ENCODE measurements around the gene SLC7A1. TPM values are rescaled to one million over a fixed set of nuclear protein-coding genes. Genes with fewer than 3 reads are reported as not detected.

The SLC7A1 gene
- total and polyA plus RNA-seq, 7 donors: 2.4 to 25.6 (median 15.0) TPM

GRCh38 chr13:29582171-29582570 lies 13.3 kb downstream of the SLC7A1 start:
- 21 to 67% methylated on average over 10 of the region's 10 CpGs for WGBS, 2 donors
- no peak for DNase-seq
- intact Hi-C loops (cut with DNase I): no loop called here
- H3K9me3 ChIP-seq: no peaks in the 10 kb centered on the region
- no peak overlapping the region for H3K4me3 ChIP-seq
- TF ChIP-seq POLR2AphosphoS5 (IDR thresholded peaks at IDR 0.05): no peak
- no peak for TF ChIP-seq CTCF (IDR thresholded peaks at IDR 0.05)
- TF ChIP-seq EP300 (IDR thresholded peaks at IDR 0.05): no peak
- no peak for TF ChIP-seq POLR2A (IDR thresholded peaks at IDR 0.05)
- H3K27ac ChIP-seq: peak overlapping the region in 1 of 4 donors; percentile 19
- no peaks in the 10 kb centered on the region for H3K36me3 ChIP-seq
- H3K27me3 ChIP-seq: no peaks in the 10 kb centered on the region
- peaks cover 0 to 59% (median 47%) of the 10 kb centered on the region in 4 donors for H3K4me1 ChIP-seq

GRCh38 chr13:29581666-29582065 lies 13.8 kb downstream of the SLC7A1 start:
- 47 to 82% methylated on average over 7 of the region's 7 CpGs for WGBS, 2 donors
- peaks cover 0 to 64% (median 49%) of the 10 kb centered on the region in 4 donors for H3K4me1 ChIP-seq
- TF ChIP-seq CTCF (IDR thresholded peaks at IDR 0.05): no peak
- TF ChIP-seq POLR2AphosphoS5 (IDR thresholded peaks at IDR 0.05): no peak
- TF ChIP-seq POLR2A (IDR thresholded peaks at IDR 0.05): no peak
- TF ChIP-seq EP300 (IDR thresholded peaks at IDR 0.05): no peak
- no peaks in the 10 kb centered on the region for H3K27me3 ChIP-seq
- no peaks in the 10 kb centered on the region for H3K36me3 ChIP-seq
- H3K27ac ChIP-seq: peak overlapping the region in 2 of 4 donors; percentile 21 to 68
- H3K9me3 ChIP-seq: no peaks in the 10 kb centered on the region
- intact Hi-C loops (cut with DNase I): no loop called here
- no peak overlapping the region for H3K4me3 ChIP-seq
- DNase-seq: no peak

- Histone ChIP-seq H3K9me3 (no peaks in the 10 kb centered on the region), H3K27ac (peak overlapping the region in 2 of 4 donors; percentile 53 to 68), H3K4me1 (peaks cover 0 to 78% (median 55%) of the 10 kb centered on the region in 4 donors), H3K27me3 (no peaks in the 10 kb centered on the region), H3K36me3 (no peaks in the 10 kb centered on the region), H3K4me3 (no peak overlapping the region)
- no peak for DNase-seq
- intact Hi-C loops (cut with DNase I): no loop called here
- no peak for TF ChIP-seq POLR2A (IDR thresholded peaks at IDR 0.05)
- TF ChIP-seq CTCF (IDR thresholded peaks at IDR 0.05): no peak
- TF ChIP-seq EP300 (IDR thresholded peaks at IDR 0.05): no peak
- no peak for TF ChIP-seq POLR2AphosphoS5 (IDR thresholded peaks at IDR 0.05)
- 96% methylated on average over 8 of the region's 8 CpGs for WGBS, 2 donors
Observed at GRCh38 chr13:29579094-29579493, 16.4 kb downstream of the SLC7A1 start.

GRCh38 chr13:29578300-29579085 lies 17.0 kb downstream of the SLC7A1 start:
- DNase-seq: no peak
- Histone ChIP-seq H3K27me3 (no peaks in the 10 kb centered on the region), H3K4me3 (no peak overlapping the region), H3K27ac (peak overlapping the region in 3 of 4 donors; percentile 13 to 68 (median 53)), H3K36me3 (no peaks in the 10 kb centered on the region), H3K9me3 (no peaks in the 10 kb centered on the region), H3K4me1 (peaks cover 0 to 83% (median 58%) of the 10 kb centered on the region in 4 donors)
- intact Hi-C loops (cut with DNase I): no loop called here
- TF ChIP-seq POLR2A (IDR thresholded peaks at IDR 0.05): no peak
- TF ChIP-seq POLR2AphosphoS5 (IDR thresholded peaks at IDR 0.05): peak in 1 of 4 donors; percentile 20
- WGBS, 2 donors: 75 to 88% methylated on average over 18 of the region's 18 CpGs

- DNase-seq: no peak
- Histone ChIP-seq H3K4me3 (no peak overlapping the region), H3K9me3 (no peaks in the 10 kb centered on the region), H3K27ac (peak overlapping the region in 2 of 4 donors; percentile 53 to 68), H3K36me3 (no peaks in the 10 kb centered on the region), H3K27me3 (no peaks in the 10 kb centered on the region), H3K4me1 (peaks cover 0 to 86% (median 62%) of the 10 kb centered on the region in 4 donors)
- 93 to 94% methylated on average over 18 of the region's 18 CpGs for WGBS, 2 donors
- no peak for TF ChIP-seq CTCF (IDR thresholded peaks at IDR 0.05)
- no peak for TF ChIP-seq POLR2A (IDR thresholded peaks at IDR 0.05)
- intact Hi-C loops (cut with DNase I): no loop called here
Observed at GRCh38 chr13:29577136-29578051, 18.1 kb downstream of the SLC7A1 start.

Data from sigmoid colon (tissue), 7 donors.